Measurements from ENCODE around the gene TCF7L2. TPM values are rescaled to one million over a fixed set of nuclear protein-coding genes. Genes with fewer than 3 reads are reported as not detected.

TCF7L2 gene
- total RNA-seq, 6 experiments from 2014 or later, result 14.6 to 18.1 (median 16.2) TPM

DNA sequence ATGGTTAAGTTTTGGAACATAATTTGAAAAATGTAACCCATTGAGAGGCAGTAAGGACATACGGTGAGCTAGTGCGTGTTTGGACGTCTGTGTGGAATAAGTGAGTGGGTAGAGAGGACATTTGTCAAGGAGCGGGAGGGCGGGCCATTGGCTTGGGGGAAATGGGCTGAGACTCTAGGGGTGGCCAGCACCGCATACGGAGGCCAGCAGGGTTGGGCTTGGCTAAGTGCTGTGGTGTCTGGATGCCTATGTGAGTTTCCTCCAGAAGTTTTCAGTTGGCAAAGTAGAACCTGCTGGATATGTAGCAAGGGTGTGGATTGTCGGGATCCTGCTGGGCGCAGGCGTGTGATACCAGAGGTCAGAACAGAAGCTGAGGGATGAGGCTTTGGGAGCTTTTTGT, 103.0 kb downstream of the TCF7L2 start:
- H3K27me3 Mint-ChIP-seq (ENCODE audit: insufficient read depth), result peaks cover 3% of the 10 kb centered on the region
- peaks cover 37% of the 10 kb centered on the region for H3K36me3 Mint-ChIP-seq (ENCODE audit: low read depth)
- H3K9me3 Mint-ChIP-seq, result no peaks in the 10 kb centered on the region
- no peak for DNase-seq
- TF ChIP-seq, protein P1, sequence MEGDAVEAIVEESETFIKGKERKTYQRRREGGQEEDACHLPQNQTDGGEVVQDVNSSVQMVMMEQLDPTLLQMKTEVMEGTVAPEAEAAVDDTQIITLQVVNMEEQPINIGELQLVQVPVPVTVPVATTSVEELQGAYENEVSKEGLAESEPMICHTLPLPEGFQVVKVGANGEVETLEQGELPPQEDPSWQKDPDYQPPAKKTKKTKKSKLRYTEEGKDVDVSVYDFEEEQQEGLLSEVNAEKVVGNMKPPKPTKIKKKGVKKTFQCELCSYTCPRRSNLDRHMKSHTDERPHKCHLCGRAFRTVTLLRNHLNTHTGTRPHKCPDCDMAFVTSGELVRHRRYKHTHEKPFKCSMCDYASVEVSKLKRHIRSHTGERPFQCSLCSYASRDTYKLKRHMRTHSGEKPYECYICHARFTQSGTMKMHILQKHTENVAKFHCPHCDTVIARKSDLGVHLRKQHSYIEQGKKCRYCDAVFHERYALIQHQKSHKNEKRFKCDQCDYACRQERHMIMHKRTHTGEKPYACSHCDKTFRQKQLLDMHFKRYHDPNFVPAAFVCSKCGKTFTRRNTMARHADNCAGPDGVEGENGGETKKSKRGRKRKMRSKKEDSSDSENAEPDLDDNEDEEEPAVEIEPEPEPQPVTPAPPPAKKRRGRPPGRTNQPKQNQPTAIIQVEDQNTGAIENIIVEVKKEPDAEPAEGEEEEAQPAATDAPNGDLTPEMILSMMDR (IDR thresholded peaks at IDR 0.05), result no peak
- no peak overlapping the region; the same call in 1 of the 2 replicates for H3K27ac Mint-ChIP-seq
- no peak overlapping the region for H3K4me3 Mint-ChIP-seq
- H3K4me1 Mint-ChIP-seq (ENCODE audit: low read depth), result peaks cover 54% of the 10 kb centered on the region

DNA sequence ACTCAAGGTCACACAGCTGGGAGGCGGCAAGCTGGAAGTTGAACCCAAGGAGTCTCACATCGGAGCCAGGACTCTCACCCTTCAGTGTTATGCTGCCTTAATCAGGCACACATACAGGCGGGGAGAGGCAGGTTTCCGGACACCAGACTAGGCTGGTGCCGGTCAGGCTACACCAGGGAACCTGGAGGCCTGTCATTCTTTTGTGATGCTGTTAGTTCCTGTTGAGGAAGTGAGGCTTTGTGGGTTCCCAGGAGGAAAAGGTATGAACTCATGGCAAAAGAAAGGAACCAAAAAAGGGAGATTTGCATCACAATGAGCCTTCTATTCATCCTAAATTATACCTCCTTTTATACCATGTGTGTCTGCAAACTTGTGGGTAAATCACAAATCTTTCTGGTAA, 103.8 kb downstream of the TCF7L2 start:
- no peak for DNase-seq
- H3K4me3 Mint-ChIP-seq, result no peak overlapping the region
- H3K9me3 Mint-ChIP-seq, result no peaks in the 10 kb centered on the region

DNA sequence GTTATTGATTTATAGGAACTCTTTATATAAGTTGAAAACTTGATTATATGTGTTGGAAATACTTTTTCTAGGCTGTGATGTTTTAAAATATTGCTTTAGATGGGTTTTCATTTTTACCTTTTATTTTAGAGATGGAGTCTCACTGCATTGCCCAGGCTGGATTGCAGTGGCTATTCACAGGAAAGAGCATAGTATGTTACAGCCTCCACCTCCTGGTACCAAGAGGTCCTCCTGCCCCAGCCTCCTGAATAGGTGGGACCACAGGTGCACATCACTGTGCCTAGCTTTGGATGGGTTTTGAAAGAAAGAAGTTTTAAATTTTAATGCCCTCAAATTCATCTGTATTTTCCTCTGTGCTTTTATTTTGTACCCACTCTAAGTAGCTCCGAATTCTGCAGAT, 105.4 kb downstream of the TCF7L2 start:
- no peak for DNase-seq
- Mint-ChIP-seq H3K36me3 (ENCODE audit: low read depth) (peaks cover 19% of the 10 kb centered on the region), H3K27me3 (ENCODE audit: insufficient read depth) (peaks cover 3% of the 10 kb centered on the region), H3K4me1 (ENCODE audit: low read depth) (peaks cover 39% of the 10 kb centered on the region), H3K27ac (no peak overlapping the region), H3K9me3 (no peaks in the 10 kb centered on the region), H3K4me3 (no peak overlapping the region)
- TF ChIP-seq, protein P1 (IDR thresholded peaks at IDR 0.05), result no peak

More for the DNA sequence above, 103.8 kb downstream of the TCF7L2 start:
- Mint-ChIP-seq H3K27ac (no peak overlapping the region), H3K36me3 (ENCODE audit: low read depth) (peaks cover 30% of the 10 kb centered on the region), H3K27me3 (ENCODE audit: insufficient read depth) (peaks cover 3% of the 10 kb centered on the region), H3K4me1 (ENCODE audit: low read depth) (peaks cover 46% of the 10 kb centered on the region)
- TF ChIP-seq, protein P1 (IDR thresholded peaks at IDR 0.05), result no peak

DNA sequence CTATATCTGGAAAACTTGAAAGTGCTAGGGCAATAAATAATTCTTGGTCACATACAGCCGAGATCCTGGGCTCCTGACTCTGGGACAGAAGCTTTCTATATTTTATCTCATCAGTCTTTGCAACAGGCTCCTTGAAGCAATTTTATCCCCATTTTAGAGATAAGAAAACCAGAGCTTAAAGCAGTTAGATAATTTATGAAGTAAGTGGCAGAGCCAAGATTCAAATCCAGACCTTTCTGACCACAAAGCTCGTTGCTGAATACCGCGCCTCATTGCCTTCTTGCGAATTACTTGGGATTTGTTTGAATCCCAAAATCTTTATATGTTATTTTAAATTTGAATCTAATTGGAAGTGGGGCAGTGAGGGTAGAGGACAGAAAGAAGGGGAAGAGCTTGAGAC, 106.0 kb downstream of the TCF7L2 start:
- Mint-ChIP-seq H3K4me3 (peak overlapping the region; percentile 46), H3K36me3 (ENCODE audit: low read depth) (peaks cover 15% of the 10 kb centered on the region), H3K27me3 (ENCODE audit: insufficient read depth) (peaks cover 3% of the 10 kb centered on the region), H3K27ac (peak overlapping the region; percentile 86), H3K9me3 (no peaks in the 10 kb centered on the region), H3K4me1 (ENCODE audit: low read depth) (peaks cover 35% of the 10 kb centered on the region)
- TF ChIP-seq, protein P1 (IDR thresholded peaks at IDR 0.05), result no peak
- no peak for DNase-seq

DNA sequence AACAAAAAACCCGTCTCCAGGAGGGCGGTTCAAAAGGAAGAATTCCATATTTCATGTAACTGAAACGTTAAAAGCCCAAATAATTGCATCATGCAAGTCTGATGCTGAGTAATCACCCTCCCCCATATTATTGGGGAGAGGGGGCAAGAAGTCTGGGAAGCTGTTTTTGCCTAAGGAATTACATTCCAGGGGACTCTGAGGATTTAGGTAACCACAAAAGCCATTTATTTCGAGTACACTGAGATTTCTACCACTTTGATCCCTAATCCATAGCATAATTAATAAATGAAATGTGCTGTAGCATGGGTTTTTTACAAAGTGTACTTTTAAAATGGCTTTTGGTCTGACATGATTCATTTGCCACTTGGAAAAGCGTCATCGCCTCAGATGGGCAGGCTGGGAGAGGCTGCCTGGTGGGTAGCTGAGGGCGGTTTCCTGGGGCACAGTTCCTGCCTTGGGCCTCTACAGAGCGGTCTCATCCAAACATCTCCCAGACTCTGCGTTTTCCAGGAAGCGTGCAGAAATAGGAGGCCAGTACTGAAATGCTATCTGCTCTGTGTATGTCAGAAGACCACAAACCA, 106.5 kb downstream of the TCF7L2 start:
- Mint-ChIP-seq H3K9me3 (no peaks in the 10 kb centered on the region), H3K4me3 (peak overlapping the region; percentile 46), H3K36me3 (ENCODE audit: low read depth) (peaks cover 18% of the 10 kb centered on the region), H3K4me1 (ENCODE audit: low read depth) (peaks cover 30% of the 10 kb centered on the region), H3K27me3 (ENCODE audit: insufficient read depth) (peaks cover 1% of the 10 kb centered on the region; the same call in 1 of the 2 replicates), H3K27ac (peak overlapping the region; percentile 86)
- peak; percentile 59 for DNase-seq
- TF ChIP-seq, protein P1 (IDR thresholded peaks at IDR 0.05), result no peak

Data from HFFc6 (cell line).